Glomerular visceral epithelial cell (primary cell): ENCODE measurements around the gene GABRP.
A peak's percentile ranks its signal among the peaks of the same experiment; 100 is the strongest.
"Not testable (repeated sequence)": the region's sequence is repeated elsewhere in the genome, so short reads cannot be mapped to it uniquely, and the experiment has no call there.

Source experiments
- DNase-seq: peaks from one replicate; pipeline ENCODE4 v3.0.0-alpha.2; 2016; ENCODE audit errors: extremely low spot score

Gene GABRP

DNA sequence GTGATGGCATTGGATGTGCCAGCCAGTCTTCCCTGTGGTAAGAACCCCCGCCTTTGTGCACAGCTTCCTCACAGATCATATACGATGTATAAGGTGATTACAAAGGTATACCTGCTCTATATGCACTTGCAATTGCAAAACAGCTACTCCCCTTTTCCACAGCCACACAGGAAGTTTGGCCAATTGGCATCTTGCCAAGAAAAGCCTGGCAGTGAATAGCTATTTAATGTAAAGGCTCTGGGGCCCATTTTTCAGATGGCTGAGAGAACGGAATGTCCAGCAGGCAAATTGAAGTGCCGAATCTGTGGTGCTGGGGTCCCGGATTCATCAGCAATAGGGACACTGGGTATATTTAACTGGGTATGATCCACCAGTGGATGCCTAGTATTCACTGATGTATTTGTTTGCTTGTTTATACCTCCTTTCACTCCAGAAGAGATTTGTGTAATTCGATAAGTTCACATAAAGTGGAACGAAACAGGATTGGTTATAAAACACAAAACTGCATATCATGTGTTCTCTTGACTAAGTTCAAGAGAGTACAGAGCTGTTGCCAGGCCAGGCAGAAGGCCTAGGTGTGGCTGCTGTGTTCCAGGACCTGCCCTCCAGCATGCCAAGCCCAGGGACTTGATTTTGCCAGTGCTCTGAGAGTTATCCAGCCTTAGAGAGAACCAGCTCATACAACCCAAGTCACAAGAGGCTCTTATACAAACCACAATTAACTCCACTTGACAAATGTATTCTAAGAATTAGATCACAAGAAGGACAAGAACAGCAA lies 27.7 kb upstream of the GABRP start:
- DNase-seq: no peak

DNA sequence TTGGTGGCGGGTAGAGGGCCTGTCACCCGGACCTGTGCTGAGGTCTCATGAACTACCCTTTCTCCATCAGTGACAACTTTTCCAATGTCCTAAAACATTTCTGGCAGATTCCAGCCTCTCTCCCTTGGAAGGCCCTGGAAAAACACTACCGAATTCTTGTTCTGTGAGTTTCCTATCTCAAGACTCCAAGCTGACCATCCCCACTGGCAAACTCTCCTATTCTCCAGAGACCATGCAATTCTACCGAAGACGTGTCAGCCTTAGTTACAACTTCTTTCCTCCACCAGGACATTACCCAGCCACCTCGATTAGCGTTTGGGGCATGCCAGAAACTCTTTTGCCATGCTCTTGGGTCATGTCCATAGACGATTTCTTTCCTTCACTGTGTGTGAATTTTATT lies 26.8 kb upstream of the GABRP start:
- DNase-seq: no peak

DNA sequence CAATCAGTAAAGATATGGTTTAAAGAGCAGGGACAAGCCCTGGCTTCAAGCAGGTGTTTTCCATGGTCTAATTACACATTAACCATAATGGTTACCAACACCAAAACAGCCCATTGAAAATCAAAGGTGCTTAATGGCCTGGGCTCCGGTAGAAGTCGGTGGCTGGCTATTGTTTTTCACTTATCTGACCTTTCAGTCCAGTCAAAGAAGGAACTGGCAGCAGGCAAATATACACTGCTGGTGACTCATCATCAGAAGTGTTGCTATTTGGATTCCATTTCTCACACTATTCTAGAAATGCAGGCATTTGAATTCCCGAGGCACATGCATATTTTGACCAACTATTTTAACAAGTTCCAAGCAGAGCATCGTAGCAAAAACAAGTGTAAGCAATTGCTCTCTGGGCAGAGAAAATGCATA lies 26.3 kb upstream of the GABRP start:
- peak; percentile 30 for DNase-seq

DNA sequence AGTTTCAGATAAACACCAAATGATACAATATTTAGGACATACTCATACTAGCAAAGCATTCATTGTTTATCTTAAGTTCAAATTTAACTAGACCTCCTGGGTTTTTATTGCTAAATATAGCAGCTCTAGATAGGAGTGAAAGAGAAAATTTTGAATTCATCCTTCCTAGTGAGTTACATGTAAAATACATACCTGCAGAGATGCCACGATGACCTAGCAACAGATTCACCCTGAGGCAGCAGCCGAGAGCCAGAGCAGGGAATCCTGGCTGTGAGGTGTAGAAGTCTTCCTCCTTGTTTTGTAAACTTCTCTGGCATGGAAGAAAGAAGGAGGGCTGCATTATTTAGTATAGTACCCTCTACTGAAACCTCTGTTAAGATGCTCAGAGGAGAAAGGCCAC lies 25.9 kb upstream of the GABRP start:
- no peak for DNase-seq

GRCh38 chr5:170758481-170758880 lies 25.0 kb upstream of the GABRP start:
- DNase-seq: no peak

- DNase-seq: no peak
Measured at GRCh38 chr5:170760113-170760512, 23.4 kb upstream of the GABRP start.

DNA sequence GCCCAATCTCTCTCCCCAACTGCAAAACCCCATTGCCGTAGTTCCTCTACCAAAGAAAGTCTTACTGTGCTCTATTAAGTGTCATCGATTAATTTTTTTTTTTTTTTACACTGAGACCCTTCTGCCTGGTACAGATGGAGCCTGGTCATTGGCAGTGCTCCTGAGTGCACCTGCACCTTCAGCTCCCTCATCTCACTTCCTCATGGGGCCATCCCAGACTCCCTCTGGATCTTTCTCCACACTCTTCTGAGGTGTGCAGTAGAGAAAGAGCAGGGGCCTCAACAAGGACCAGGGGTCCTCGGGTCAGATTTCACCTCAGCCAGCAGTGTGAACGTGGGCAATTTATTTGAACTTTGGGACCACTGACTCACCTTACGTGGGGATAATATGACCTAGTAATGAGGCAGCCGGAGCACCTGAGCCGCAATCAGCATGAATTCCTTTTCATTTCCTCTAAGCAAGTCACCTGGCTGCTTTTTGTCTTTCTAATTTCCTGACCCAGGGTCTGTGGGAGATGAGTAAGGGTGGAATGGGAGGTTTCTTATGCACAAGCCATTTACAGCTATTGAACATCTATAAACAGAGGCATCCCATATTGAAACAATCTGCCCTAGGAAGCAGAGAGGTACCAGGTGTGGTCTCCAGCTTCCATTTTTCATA lies 22.3 kb upstream of the GABRP start:
- DNase-seq: no peak

DNA sequence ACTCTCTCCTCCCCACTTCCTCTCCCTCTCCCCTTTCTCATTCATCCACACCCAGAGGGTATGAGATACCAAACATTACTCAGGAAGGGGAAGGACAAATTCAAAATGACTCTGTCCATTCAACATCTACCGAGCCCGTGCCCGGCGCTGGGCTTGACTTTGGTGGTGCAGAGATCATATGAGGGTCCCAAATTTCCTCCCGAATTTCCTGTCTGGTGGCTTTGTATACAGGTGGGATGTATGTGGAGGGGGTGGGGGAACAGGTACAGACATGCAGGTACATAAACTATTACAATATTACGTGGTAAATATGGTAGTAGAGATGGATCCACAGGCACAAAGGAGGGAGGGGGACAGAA lies 21.8 kb upstream of the GABRP start:
- no peak for DNase-seq

DNA sequence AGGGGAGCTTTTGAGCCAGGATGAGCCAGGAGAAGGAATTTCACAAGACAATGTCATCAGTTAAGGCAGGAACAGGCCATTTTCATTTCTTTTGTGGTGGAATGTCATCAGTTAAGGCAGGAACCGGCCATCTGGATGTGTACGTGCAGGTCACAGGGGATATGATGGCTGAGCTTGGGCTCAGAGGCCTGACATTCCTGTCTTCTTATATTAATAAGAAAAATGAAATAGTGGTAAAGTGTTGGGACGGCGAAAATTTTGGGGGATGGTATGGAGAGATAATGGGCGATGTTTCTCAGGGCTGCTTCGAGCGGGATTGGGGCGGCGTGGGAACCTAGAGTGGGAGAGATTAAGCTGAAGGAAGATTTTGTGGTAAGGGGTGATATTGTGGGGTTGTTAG lies 21.2 kb upstream of the GABRP start:
- DNase-seq: not testable (repeated sequence)

GRCh38 chr5:170765868-170766267 lies 17.7 kb upstream of the GABRP start:
- DNase-seq: not testable (repeated sequence)

GRCh38 chr5:170769246-170769645 lies 14.3 kb upstream of the GABRP start:
- no peak for DNase-seq

GRCh38 chr5:170769898-170770416 lies 13.6 kb upstream of the GABRP start:
- no peak for DNase-seq

DNA sequence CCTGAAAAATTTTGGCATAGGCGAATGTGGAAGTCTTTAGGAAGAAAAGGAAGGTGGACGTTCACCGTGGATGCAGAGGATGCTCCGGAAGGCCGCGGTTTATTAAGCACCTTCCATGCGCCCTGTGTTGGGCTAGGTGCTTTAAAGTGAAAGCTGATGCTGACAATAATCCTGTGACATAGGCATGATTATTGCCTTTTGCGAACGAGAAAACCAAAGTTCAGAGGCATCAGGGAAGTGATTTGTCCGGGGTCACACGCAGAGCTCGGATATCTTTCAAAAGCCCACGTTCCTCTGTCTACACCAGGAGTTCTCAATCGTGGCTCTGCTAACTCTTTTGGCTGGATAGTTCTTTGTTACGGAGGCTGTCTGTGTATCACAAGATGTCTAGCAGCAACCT lies 12.0 kb upstream of the GABRP start:
- no peak for DNase-seq

GRCh38 chr5:170773024-170773985 lies 10.2 kb upstream of the GABRP start:
- no peak for DNase-seq

DNA sequence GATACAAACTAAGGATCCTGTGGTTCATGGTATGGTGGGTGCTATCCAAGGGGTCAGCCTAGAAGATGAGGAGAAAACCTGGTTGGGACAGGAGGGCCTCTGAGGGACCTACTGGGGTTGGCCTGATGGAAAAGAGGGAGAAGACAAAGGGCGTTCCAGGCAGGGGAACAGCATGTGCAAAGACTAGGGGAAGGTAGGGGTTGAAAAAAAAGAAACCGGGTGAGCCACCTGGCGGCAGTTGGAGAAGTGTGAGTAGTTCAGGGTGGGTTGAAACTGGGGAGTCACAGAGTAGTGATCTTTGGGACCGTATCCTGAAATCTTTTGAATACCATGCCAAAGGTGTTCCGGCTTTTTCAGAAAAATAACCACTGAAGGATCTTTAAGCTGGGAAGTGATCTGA lies 8.7 kb upstream of the GABRP start:
- DNase-seq: no peak

DNA sequence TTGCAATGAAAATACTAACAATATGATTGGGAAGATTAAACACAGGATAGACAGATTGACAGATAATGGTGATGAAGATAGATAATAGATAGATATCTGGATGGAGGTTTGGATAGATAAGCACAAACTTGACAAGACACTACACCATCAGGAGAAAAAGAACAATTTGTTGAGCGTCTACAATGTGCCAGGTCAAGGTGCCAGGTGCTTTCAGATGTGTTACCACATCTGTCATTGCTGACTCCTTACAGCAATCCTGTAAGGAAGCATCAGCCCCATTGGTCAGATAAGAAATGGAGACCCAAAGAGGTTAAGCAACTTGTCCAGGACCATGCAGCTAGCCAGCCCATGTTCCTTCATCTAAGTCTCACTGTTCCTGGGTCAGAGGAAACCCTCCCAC lies 1.6 kb upstream of the GABRP start:
- DNase-seq: no peak

- no peak for DNase-seq
Measured at GRCh38 chr5:170782438-170782837, 1.1 kb upstream of the GABRP start.

GRCh38 chr5:170785416-170785815 lies 1.9 kb downstream of the GABRP start:
- no peak for DNase-seq

DNA sequence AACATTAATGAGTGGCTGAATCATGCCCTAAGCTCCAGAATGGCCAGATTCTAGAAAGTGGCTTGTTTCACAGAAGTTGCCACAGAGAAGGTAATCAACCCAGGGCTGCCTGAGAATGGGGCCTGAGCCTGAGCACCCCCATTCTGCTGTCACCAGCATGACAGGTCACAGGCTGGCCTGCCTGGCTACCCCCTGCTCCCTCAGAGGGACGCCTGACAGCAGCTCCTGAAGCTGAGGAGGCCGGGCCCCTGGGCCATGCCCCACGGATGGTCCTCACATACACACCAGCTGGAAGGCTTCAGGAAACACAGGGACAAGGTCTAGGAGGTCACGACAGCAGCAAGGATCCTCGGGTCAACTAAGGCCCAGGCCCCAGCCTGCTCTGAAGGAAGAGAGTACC lies 3.7 kb downstream of the GABRP start:
- DNase-seq: no peak

DNA sequence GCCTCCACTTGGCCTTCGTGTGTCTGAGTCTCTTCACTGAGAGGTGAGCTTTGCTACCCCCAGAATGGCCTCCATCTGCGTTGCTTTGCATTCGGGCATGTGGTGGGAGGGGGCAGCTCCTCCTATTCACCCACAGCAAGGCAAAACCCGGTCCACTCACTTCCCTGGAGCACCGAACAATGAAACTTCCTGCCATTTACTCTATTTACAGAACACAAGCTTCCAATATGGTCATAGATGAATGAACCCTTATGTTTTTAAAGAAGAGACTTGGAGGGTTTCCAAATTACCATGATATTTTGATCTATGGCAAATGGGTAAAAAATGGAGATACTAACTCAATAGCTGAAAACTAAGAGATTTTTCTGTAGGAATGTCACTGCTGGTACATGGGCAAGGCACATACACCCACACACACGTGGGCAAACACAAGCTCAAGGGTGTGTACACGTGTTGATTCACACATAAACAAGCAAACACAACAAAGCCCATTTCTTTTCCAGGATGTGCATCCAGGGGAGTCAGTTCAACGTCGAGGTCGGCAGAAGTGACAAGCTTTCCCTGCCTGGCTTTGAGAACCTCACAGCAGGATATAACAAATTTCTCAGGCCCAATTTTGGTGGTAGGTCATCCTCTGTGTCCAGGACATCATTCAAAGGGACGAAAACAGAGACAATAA lies 5.2 kb downstream of the GABRP start:
- no peak for DNase-seq

- DNase-seq: peak; percentile 63
Measured at GRCh38 chr5:170791325-170791954, 7.9 kb downstream of the GABRP start.
